Stimulated activated CD8-positive, alpha-beta memory T cell treated with anti-CD3 and anti-CD28 coated beads, Interleukin-12 subunit alpha, Interleukin-12 subunit beta, amount 100 ng/mL, for 24 hours (primary cell): ENCODE results near the gene BCKDHA.
"Not testable (repeated sequence)": the region's sequence is repeated elsewhere in the genome, so short reads cannot be mapped to it uniquely, and the experiment has no call there.

Source experiments
- DNase-seq: peaks from one replicate; pipeline ENCODE4 v3.0.0-alpha.2; 2020; ENCODE audit errors: extremely low read depth

The BCKDHA gene

GRCh38 chr19:41426116-41426841 is 28.7 kb downstream of the BCKDHA start:
- DNase-seq = no peak

- DNase-seq = no peak
Observed at GRCh38 chr19:41426952-41427646, 29.5 kb downstream of the BCKDHA start, which contains the start of gene B3GNT8. B3GNT8 (minus strand) TSS chr19:41427374; CDS start chr19:41426778, 596 bp downstream.

- no peak for DNase-seq
Observed at GRCh38 chr19:41427647-41428480, 30.2 kb downstream of the BCKDHA start.

GRCh38 chr19:41428481-41428859 is 30.9 kb downstream of the BCKDHA start:
- no peak for DNase-seq

GRCh38 chr19:41430922-41431321 is 33.3 kb downstream of the BCKDHA start:
- no peak for DNase-seq

GRCh38 chr19:41431426-41432386 is 34.1 kb downstream of the BCKDHA start:
- DNase-seq = no peak

- DNase-seq = no peak
Observed at GRCh38 chr19:41433171-41433570, 35.6 kb downstream of the BCKDHA start.

- DNase-seq = no peak
Observed at GRCh38 chr19:41434450-41434849, 36.8 kb downstream of the BCKDHA start.

GRCh38 chr19:41435376-41435775 is 37.8 kb downstream of the BCKDHA start:
- DNase-seq = not testable (repeated sequence)

- no peak for DNase-seq
Observed at GRCh38 chr19:41435936-41436673, 38.5 kb downstream of the BCKDHA start.

- no peak for DNase-seq
Observed at GRCh38 chr19:41436674-41436951, 39.0 kb downstream of the BCKDHA start.

GRCh38 chr19:41437944-41438574 is 40.4 kb downstream of the BCKDHA start:
- no peak for DNase-seq

- DNase-seq = peak; percentile 90
Observed at GRCh38 chr19:41439441-41440222, 42.0 kb downstream of the BCKDHA start, which contains the start of gene DMAC2. DMAC2 (minus strand) TSS chr19:41439912; CDS start chr19:41439899, 13 bp downstream.

- no peak for DNase-seq
Observed at GRCh38 chr19:41441321-41441945, 43.8 kb downstream of the BCKDHA start.

GRCh38 chr19:41442473-41443355 is 45.1 kb downstream of the BCKDHA start, which contains the start of gene ERICH4:
ERICH4 (plus strand) TSS chr19:41443156; CDS start chr19:41443170, 14 bp downstream.
- no peak for DNase-seq

GRCh38 chr19:41443813-41444455 is 46.3 kb downstream of the BCKDHA start:
- DNase-seq = no peak

GRCh38 chr19:41445575-41445974 is 48.0 kb downstream of the BCKDHA start:
- no peak for DNase-seq
